Endometrial microvascular endothelial cells (primary cell): ENCODE data around the gene GALP. TPM values are rescaled to one million over a fixed set of nuclear protein-coding genes. Genes with fewer than 3 reads are reported as not detected.
"Not testable (repeated sequence)": the region's sequence is repeated elsewhere in the genome, so short reads cannot be mapped to it uniquely, and the experiment has no call there.

ENCODE experiments used
- in situ Hi-C: cut with HindIII; loops from 2 replicates; pipeline ENCODE4 v1.10.0; 2017; ENCODE audit warnings: low sequenced_read_pairs, low pct_unique_long_range_greater_than_20kb; ENCODE audit errors: inconsistent ontology term
- total RNA-seq: library from RNA; depleted of rRNA; stranded (reverse); fragments of >200 nt; gene quantifications from one replicate; pipeline ENCODE4 v1.2.3, GENCODE V29; 2015; ENCODE audit errors: inconsistent ontology term

Gene GALP
- not detected for total RNA-seq

GRCh38 chr19:56175861-56176307, at the start of gene GALP:
GALP (plus strand) TSS chr19:56176008; CDS start chr19:56177109, 1,101 bp downstream.
- in situ Hi-C loops: not testable (repeated sequence)

- in situ Hi-C loops: no loop called here
These were observed 48.6 kb upstream of the GALP start for GRCh38 chr19:56126983-56127780.

- in situ Hi-C loops: no loop called here
These were observed 45.8 kb upstream of the GALP start for GRCh38 chr19:56130006-56130405.

GRCh38 chr19:56131651-56132050, 44.2 kb upstream of the GALP start:
- in situ Hi-C loops: no loop called here

- in situ Hi-C loops: no loop called here
These were observed 43.4 kb upstream of the GALP start for GRCh38 chr19:56132316-56132822.

- in situ Hi-C loops: no loop called here
These were observed 41.8 kb upstream of the GALP start for GRCh38 chr19:56133858-56134653.

GRCh38 chr19:56134654-56134921, 41.2 kb upstream of the GALP start:
- in situ Hi-C loops: no loop called here

- in situ Hi-C loops: no loop called here
These were observed 39.4 kb upstream of the GALP start for GRCh38 chr19:56136362-56136761.

- in situ Hi-C loops: no loop called here
These were observed 38.4 kb upstream of the GALP start for GRCh38 chr19:56137405-56137804.

- in situ Hi-C loops: no loop called here
These were observed 37.7 kb upstream of the GALP start for GRCh38 chr19:56138069-56138468.

- in situ Hi-C loops: no loop called here
These were observed 35.8 kb upstream of the GALP start for GRCh38 chr19:56139847-56140582.

- in situ Hi-C loops: no loop called here
These were observed 35.0 kb upstream of the GALP start, which contains the start of gene ZNF444 for GRCh38 chr19:56140583-56141416. ZNF444 (plus strand) TSS chr19:56141287; CDS start chr19:56146912, 5,625 bp downstream.

- in situ Hi-C loops: no loop called here
These were observed 34.3 kb upstream of the GALP start for GRCh38 chr19:56141417-56141993.

GRCh38 chr19:56142087-56142787, 33.6 kb upstream of the GALP start:
- in situ Hi-C loops: no loop called here

GRCh38 chr19:56142897-56143434, 32.8 kb upstream of the GALP start:
- in situ Hi-C loops: no loop called here

GRCh38 chr19:56144376-56144775, 31.4 kb upstream of the GALP start:
- in situ Hi-C loops: no loop called here

GRCh38 chr19:56144831-56145230, 31.0 kb upstream of the GALP start:
- in situ Hi-C loops: no loop called here
